Parathyroid adenoma (tissue), 2 donors: ENCODE measurements around the gene DOLPP1.

Source experiments
- H2AFZ ChIP-seq: fragments of 300-600 bp; sonication (generic); one replicate; pipeline ENCODE4 v1.7.0; 2017; ENCODE audit warnings: antibody characterized with exemption, mild to moderate bottlenecking
- H3K27ac ChIP-seq: fragments of 300-600 bp; sonication (generic); one replicate; pipeline ENCODE4 v1.7.0; 2017
- H3K27me3 ChIP-seq: fragments of 300-600 bp; sonication (generic); one replicate; pipeline ENCODE4 v1.7.0; 2017; ENCODE audit warnings: low read length; ENCODE audit not compliant: control insufficient read depth, insufficient read depth
- H3K36me3 ChIP-seq: fragments of 300-600 bp; sonication (generic); one replicate; pipeline ENCODE4 v1.7.0; 2017; ENCODE audit warnings: low read length; ENCODE audit not compliant: control insufficient read depth, insufficient read depth
- H3K4me1 ChIP-seq: fragments of 300-600 bp; sonication (generic); one replicate; pipeline ENCODE4 v1.7.0; 2017; ENCODE audit warnings: control low read depth
- H3K4me2 ChIP-seq: fragments of 300-600 bp; sonication (generic); one replicate; pipeline ENCODE4 v1.7.0; 2017; ENCODE audit warnings: low read length
- H3K4me3 ChIP-seq: fragments of 300-600 bp; sonication (generic); one replicate; pipeline ENCODE4 v1.7.0; 2017; ENCODE audit warnings: low read depth, low read length
- H3K79me2 ChIP-seq: fragments of 300-600 bp; sonication (generic); one replicate; pipeline ENCODE4 v1.7.0; 2017; ENCODE audit warnings: control low read depth
- H3K9ac ChIP-seq: fragments of 300-600 bp; sonication (generic); one replicate; pipeline ENCODE4 v1.7.0; 2017; ENCODE audit warnings: mild to moderate bottlenecking
- H3K9me3 ChIP-seq: fragments of 300-600 bp; sonication (generic); one replicate; pipeline ENCODE4 v1.7.0; 2017; ENCODE audit warnings: low read length; ENCODE audit not compliant: control insufficient read depth
- TF ChIP-seq, protein P1 (sequence below): fragments of 300-600 bp; sonication (generic); IDR thresholded peaks from one replicate; pipeline ENCODE4 v1.7.0; 2017; ENCODE audit warnings: antibody characterized with exemption, mild to moderate bottlenecking
- donor health status: primary hyperparathyroidism.

The DOLPP1 gene

DNA sequence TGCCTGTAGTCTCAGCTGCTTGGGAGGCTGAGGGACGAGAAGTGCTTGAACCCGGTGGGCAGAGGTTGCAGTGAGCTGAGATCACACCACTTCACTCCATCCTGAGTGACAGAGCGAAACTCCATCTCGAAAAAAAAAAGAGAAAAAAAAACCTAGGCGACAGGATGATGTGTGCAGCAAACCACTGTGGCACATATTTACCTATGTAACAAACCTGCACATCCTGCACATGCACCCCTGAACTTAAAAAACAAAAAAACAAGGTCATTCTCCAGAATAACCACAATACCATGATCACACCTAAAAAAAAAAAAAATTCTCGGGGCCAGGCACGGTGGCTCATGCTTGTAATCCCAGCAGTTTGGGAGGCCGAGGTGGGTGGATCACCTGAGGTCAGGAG lies 7.5 kb upstream of the DOLPP1 start:
- Histone ChIP-seq H3K4me2 (no peak overlapping the region), H2AFZ (no peak overlapping the region), H3K27me3 (no peaks in the 10 kb centered on the region), H3K9ac (no peak overlapping the region), H3K36me3 (no peaks in the 10 kb centered on the region), H3K79me2 (no peaks in the 10 kb centered on the region), H3K4me1 (no peaks in the 10 kb centered on the region), H3K27ac (no peak overlapping the region), H3K9me3 (no peaks in the 10 kb centered on the region), H3K4me3 (no peak overlapping the region)
- TF ChIP-seq, protein P1, sequence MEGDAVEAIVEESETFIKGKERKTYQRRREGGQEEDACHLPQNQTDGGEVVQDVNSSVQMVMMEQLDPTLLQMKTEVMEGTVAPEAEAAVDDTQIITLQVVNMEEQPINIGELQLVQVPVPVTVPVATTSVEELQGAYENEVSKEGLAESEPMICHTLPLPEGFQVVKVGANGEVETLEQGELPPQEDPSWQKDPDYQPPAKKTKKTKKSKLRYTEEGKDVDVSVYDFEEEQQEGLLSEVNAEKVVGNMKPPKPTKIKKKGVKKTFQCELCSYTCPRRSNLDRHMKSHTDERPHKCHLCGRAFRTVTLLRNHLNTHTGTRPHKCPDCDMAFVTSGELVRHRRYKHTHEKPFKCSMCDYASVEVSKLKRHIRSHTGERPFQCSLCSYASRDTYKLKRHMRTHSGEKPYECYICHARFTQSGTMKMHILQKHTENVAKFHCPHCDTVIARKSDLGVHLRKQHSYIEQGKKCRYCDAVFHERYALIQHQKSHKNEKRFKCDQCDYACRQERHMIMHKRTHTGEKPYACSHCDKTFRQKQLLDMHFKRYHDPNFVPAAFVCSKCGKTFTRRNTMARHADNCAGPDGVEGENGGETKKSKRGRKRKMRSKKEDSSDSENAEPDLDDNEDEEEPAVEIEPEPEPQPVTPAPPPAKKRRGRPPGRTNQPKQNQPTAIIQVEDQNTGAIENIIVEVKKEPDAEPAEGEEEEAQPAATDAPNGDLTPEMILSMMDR, result no peak

DNA sequence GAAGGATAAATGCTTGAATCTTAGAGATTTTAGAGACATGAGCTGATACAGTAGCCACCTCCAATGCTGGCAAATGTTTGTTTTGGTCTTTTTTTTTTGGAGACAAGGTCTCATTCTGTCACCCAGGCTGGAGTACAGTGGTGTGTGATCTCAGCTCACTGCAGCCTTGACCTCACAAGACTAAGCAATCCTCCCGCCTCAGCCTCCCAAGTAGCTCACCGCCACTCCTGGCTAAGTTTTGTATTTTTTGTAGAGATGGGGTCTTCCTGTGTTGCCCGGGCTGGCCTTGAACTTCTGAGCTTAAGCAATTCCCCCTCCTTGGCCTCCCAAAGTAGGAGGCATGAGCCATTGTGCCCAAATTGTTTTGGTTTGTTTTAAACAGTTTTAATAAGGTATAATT lies 6.8 kb upstream of the DOLPP1 start:
- Histone ChIP-seq H3K79me2 (no peaks in the 10 kb centered on the region), H3K4me2 (no peak overlapping the region), H3K4me1 (no peaks in the 10 kb centered on the region), H3K9ac (no peak overlapping the region), H3K36me3 (no peaks in the 10 kb centered on the region), H3K27ac (no peak overlapping the region), H3K9me3 (no peaks in the 10 kb centered on the region), H2AFZ (no peak overlapping the region), H3K4me3 (no peak overlapping the region), H3K27me3 (no peaks in the 10 kb centered on the region)
- TF ChIP-seq, protein P1, result no peak

DNA sequence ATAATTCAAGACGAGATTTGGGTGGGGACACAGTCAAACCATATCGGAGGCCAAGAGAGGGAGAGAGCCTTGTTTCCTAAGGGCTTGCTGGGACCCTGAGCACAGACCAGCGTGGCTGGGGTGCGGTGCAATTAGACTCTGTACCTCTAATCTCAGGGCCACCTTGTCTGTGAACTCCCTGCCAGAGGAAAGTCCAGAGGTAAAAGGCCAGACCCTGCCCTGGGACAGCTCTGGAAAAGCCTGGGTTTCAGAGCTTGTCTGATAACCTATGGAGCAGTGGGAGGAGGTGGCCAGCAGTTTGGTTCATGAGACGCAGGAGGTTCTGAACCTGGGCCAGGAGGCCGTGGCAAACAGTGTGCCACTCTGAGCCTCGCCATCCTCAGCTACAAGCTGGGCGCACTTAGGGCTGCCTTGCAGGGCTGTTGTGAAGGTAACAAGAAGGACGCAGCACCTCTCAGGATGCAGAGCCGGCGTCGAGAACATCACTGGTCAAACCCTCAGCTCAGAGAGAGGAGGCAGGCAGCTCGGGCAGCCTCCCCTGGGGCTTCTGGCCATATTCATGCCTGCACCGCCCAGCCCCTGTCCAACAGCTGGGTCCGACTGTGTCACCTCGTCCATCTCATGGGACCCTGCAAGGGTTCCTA lies 4.8 kb upstream of the DOLPP1 start:
- Histone ChIP-seq H3K4me2 (no peak overlapping the region), H3K4me1 (no peaks in the 10 kb centered on the region), H3K79me2 (no peaks in the 10 kb centered on the region), H3K9me3 (no peaks in the 10 kb centered on the region), H3K27me3 (no peaks in the 10 kb centered on the region), H2AFZ (no peak overlapping the region), H3K9ac (no peak overlapping the region), H3K36me3 (no peaks in the 10 kb centered on the region), H3K4me3 (no peak overlapping the region), H3K27ac (no peak overlapping the region)
- TF ChIP-seq, protein P1, result no peak

DNA sequence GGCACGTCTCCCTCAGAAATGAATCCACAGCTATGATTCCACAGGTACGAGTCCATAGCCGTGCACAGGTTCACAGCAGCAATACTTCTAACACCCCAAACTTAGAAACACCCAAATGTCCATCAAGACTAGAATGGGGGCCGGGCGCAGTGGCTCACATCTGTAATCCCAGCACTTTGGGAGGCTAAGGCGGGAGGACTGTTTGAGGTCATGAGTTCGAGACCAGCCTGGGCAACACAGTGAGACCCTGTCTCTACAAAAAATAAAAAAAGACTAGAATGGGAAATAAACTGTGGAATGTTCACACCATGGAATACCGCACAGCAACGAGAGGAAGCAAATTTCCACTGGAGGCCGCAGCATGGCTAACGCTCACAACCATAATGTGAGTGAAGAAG lies 4.3 kb upstream of the DOLPP1 start:
- no peaks in the 10 kb centered on the region for H3K36me3 ChIP-seq
- H3K27ac ChIP-seq, result no peak overlapping the region
- H3K9ac ChIP-seq, result no peak overlapping the region
- H3K4me3 ChIP-seq, result no peak overlapping the region
- no peaks in the 10 kb centered on the region for H3K79me2 ChIP-seq
- H3K9me3 ChIP-seq, result no peaks in the 10 kb centered on the region
- no peak overlapping the region for H3K4me2 ChIP-seq
- H2AFZ ChIP-seq, result no peak overlapping the region
- TF ChIP-seq, protein P1, result no peak
- no peaks in the 10 kb centered on the region for H3K27me3 ChIP-seq
- peaks cover 1% of the 10 kb centered on the region for H3K4me1 ChIP-seq

DNA sequence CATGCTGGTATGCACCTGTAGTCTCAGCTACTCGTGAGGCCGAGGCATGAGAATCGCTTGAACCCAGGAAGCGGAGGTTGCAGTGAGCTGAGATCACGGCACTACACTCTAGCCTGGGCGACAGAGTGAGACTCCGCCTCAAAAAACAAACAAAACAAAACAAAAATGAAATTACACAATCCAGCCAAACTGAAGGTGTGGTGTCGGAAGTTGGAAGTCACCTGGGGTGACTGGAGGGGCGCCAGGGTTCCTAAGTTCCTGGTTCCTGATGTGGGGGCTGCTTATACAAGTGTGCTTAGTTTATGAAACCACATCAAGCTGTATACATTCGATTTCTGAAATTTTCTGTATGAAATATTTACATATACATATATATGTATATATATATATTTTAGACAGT lies 3.7 kb upstream of the DOLPP1 start:
- Histone ChIP-seq H3K27me3 (no peaks in the 10 kb centered on the region), H3K4me1 (peaks cover 4% of the 10 kb centered on the region), H3K36me3 (no peaks in the 10 kb centered on the region), H3K9me3 (no peaks in the 10 kb centered on the region), H3K4me3 (no peak overlapping the region), H3K27ac (no peak overlapping the region), H2AFZ (no peak overlapping the region), H3K9ac (no peak overlapping the region), H3K79me2 (peaks cover 3% of the 10 kb centered on the region), H3K4me2 (no peak overlapping the region)
- TF ChIP-seq, protein P1, result no peak
